ENCODE measurements around the gene S100A7A.

The S100A7A gene

GRCh38 chr1:153431002-153431401, 14.7 kb downstream of the S100A7A start:
- no peak for TF ChIP-seq CTCF (conservative IDR thresholded peaks at IDR 0.05; ENCODE audit: low read depth, low read length)
- Histone ChIP-seq H3K4me2 (no peak overlapping the region), H4K20me1 (ENCODE audit: insufficient read depth) (no peaks in the 10 kb centered on the region), H3K4me1 (ENCODE audit: low read depth, poor library complexity, severe bottlenecking) (no peaks in the 10 kb centered on the region), H3K9ac (no peak overlapping the region), H3K36me3 (ENCODE audit: insufficient read depth) (no peaks in the 10 kb centered on the region), H3K27ac (no peak overlapping the region), H3K4me3 (IDR thresholded peaks at IDR 0.05; ENCODE audit: insufficient read depth, low read depth, low read length) (no peak overlapping the region), H2AFZ (ENCODE audit: low read depth) (no peak overlapping the region), H3K27me3 (ENCODE audit: insufficient read depth, low read depth) (no peaks in the 10 kb centered on the region), H3K79me2 (ENCODE audit: insufficient read depth, low read depth) (no peaks in the 10 kb centered on the region)

- no peaks in the 10 kb centered on the region for H3K4me1 ChIP-seq (ENCODE audit: low read depth, poor library complexity, severe bottlenecking)
- H4K20me1 ChIP-seq (ENCODE audit: insufficient read depth) = no peaks in the 10 kb centered on the region
- H2AFZ ChIP-seq (ENCODE audit: low read depth) = no peak overlapping the region
- H3K9ac ChIP-seq = no peak overlapping the region
- no peak for TF ChIP-seq CTCF (conservative IDR thresholded peaks at IDR 0.05; ENCODE audit: low read depth, low read length)
- no peaks in the 10 kb centered on the region for H3K27me3 ChIP-seq (ENCODE audit: insufficient read depth, low read depth)
- no peak overlapping the region for H3K4me3 ChIP-seq (IDR thresholded peaks at IDR 0.05; ENCODE audit: insufficient read depth, low read depth, low read length)
- H3K4me2 ChIP-seq = no peak overlapping the region
- H3K27ac ChIP-seq = no peak overlapping the region
- H3K79me2 ChIP-seq (ENCODE audit: insufficient read depth, low read depth) = no peaks in the 10 kb centered on the region
- H3K36me3 ChIP-seq (ENCODE audit: insufficient read depth) = no peaks in the 10 kb centered on the region
Measured at GRCh38 chr1:153431427-153431826, 15.1 kb downstream of the S100A7A start.

DNA sequence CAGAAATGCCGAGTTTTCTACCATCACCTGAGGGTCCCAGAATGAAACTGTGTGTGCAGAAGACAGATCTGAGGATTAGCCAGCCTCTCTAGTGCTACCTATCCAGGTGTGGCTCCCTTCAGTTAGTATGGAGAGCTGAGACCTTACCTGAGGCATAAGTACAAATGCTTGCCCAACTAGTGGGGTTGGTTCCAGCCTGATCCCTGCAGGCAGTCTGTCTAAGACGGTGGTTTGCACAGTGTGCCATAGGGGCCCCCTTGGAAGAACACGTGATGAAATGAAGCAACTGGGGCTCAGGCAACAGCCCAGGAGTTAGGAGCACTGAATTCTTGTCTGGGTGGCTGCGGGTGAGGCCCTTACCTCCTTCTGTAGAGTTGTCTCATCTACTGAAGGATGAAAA, 15.6 kb downstream of the S100A7A start:
- Histone ChIP-seq H3K36me3 (ENCODE audit: insufficient read depth) (no peaks in the 10 kb centered on the region), H3K4me1 (ENCODE audit: low read depth, poor library complexity, severe bottlenecking) (no peaks in the 10 kb centered on the region), H3K4me3 (IDR thresholded peaks at IDR 0.05; ENCODE audit: insufficient read depth, low read depth, low read length) (no peak overlapping the region), H3K9ac (no peak overlapping the region), H3K27me3 (ENCODE audit: insufficient read depth, low read depth) (no peaks in the 10 kb centered on the region), H3K79me2 (ENCODE audit: insufficient read depth, low read depth) (no peaks in the 10 kb centered on the region), H3K4me2 (no peak overlapping the region), H2AFZ (ENCODE audit: low read depth) (no peak overlapping the region), H3K27ac (no peak overlapping the region), H4K20me1 (ENCODE audit: insufficient read depth) (no peaks in the 10 kb centered on the region)
- no peak for TF ChIP-seq CTCF (conservative IDR thresholded peaks at IDR 0.05; ENCODE audit: low read depth, low read length)

DNA sequence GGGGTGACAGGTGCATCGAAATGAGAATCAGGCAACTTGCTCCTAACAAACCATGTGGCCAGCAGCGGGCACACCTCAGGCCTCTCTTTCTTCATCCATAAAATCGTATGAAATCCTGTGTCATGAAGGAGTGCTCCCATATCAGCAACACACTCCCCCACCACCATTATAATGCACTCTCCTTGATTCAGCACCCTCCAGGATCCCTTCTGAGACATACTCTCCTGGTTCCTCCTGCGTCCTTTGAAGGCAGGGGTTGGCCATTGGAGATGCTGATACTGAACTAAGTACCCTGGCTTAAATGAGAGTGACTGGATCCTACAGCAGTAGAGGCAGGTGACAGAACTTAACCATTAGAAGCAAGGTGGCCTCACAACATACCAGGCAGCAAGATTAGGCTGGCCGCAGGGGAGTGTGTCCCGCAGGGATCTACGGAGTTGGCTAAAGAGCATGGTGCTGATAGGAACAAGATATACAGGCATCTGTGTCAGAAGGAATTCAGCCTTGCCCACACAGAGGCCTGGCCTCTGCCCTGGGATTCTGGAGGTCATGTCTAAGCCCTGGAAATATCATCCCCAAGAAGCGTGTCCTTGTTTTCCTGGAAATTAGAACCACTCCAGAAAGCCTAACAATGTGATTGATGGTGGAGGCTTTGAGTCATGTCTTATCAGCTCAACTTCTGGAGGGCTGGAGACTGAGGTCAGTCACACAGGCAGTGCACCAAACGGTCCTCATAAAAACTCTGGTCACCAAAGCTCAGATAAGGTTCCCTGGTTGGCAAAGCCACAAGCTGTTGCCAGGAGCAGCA, 16.8 kb downstream of the S100A7A start:
- Histone ChIP-seq H3K36me3 (ENCODE audit: insufficient read depth) (no peaks in the 10 kb centered on the region), H3K4me3 (IDR thresholded peaks at IDR 0.05; ENCODE audit: insufficient read depth, low read depth, low read length) (no peak overlapping the region), H2AFZ (ENCODE audit: low read depth) (no peak overlapping the region), H4K20me1 (ENCODE audit: insufficient read depth) (no peaks in the 10 kb centered on the region), H3K9ac (no peak overlapping the region), H3K4me2 (no peak overlapping the region), H3K4me1 (ENCODE audit: low read depth, poor library complexity, severe bottlenecking) (no peaks in the 10 kb centered on the region), H3K27ac (no peak overlapping the region), H3K79me2 (ENCODE audit: insufficient read depth, low read depth) (no peaks in the 10 kb centered on the region), H3K27me3 (ENCODE audit: insufficient read depth, low read depth) (no peaks in the 10 kb centered on the region)
- TF ChIP-seq CTCF (conservative IDR thresholded peaks at IDR 0.05; ENCODE audit: low read depth, low read length) = no peak
